Body of pancreas (tissue), 4 donors: ENCODE data around the gene LRR1. TPM values are rescaled to one million over a fixed set of nuclear protein-coding genes. Genes with fewer than 3 reads are reported as not detected.

Source experiments
- ATAC-seq: fragments of 150-250 bp; one replicate; pipeline ENCODE4 v1.9.1; 2016
- DNase-seq, 4 donors: peaks; one replicate each; pipeline ENCODE4 v3.0.0-alpha.2; 2019
- H3K27ac ChIP-seq, 4 donors: fragments of 200-600 bp; sonication (generic); 1 replicate in 3 of 4; 2 replicates in 1 of 4; pipeline versions ENCODE4 v1.5.1 to v1.6.1; 2016 to 2019; ENCODE audit warnings: mild to moderate bottlenecking in 1 of 4, mixed read lengths in 1 of 4, moderate library complexity in 1 of 4
- H3K27me3 ChIP-seq, 2 donors: fragments of 200-600 bp; sonication (generic); one replicate each; pipeline ENCODE4 v1.6.0; 2016; ENCODE audit warnings: mild to moderate bottlenecking in 1 of 2
- H3K36me3 ChIP-seq, 2 donors: fragments of 200-600 bp; sonication (generic); replicated peaks in 1 of 2; 2 replicates each; pipeline ENCODE4 v1.5.1; 2016; ENCODE audit warnings: low read depth in 2 of 2; ENCODE audit not compliant: insufficient read depth in 1 of 2
- H3K4me1 ChIP-seq: fragments of 200-600 bp; sonication (generic); one replicate; pipeline ENCODE4 v1.6.0; 2016
- H3K4me3 ChIP-seq, 2 donors: fragments of 200-600 bp; sonication (generic); 1 replicate in 1 of 2; 2 replicates in 1 of 2; pipeline ENCODE4 v1.5.1; 2016 to 2019
- H3K9me3 ChIP-seq, 3 donors: fragments of 200-600 bp; sonication (generic); 1 replicate in 2 of 3; 2 replicates in 1 of 3; pipeline ENCODE4 v1.5.1; 2016
- CTCF ChIP-seq, 7 experiments: fragments of 450-650 bp in 4 of 7; fragments of 200-600 bp in 3 of 7; sonication (generic) in 3 of 7; IDR thresholded peaks; one replicate each; pipeline ENCODE4 v1.5.1; 2016 to 2019; ENCODE audit warnings: antibody characterized with exemption in 7 of 7
- POLR2A ChIP-seq, 3 donors: fragments of 450-650 bp; IDR thresholded peaks; one replicate each; pipeline ENCODE4 v1.6.1; 2016; ENCODE audit warnings: antibody characterized with exemption in 3 of 3, mild to moderate bottlenecking in 2 of 3
- WGBS, 2 donors: methylation state at CpG; one replicate each; pipeline ENCODE4 v1.1.5; 2017; 5-methylcytosine and 5-hydroxymethylcytosine counted together
- intact Hi-C: fragments of 100-400 bp; cut with DNase I; formaldehyde crosslinking; loops from one replicate; pipeline ENCODE4 v1.15.1; 2023
- total RNA-seq, 2 donors: library from RNA; depleted of rRNA; stranded (reverse); fragments of >200 nt; gene quantifications; one replicate each; pipeline ENCODE4 v1.1.0, GENCODE V29; 2016

LRR1 gene
- total RNA-seq, 2 donors from 2014 or later, result 9.6 to 27.0 TPM

GRCh38 chr14:49637534-49638078 is 38.9 kb downstream of the LRR1 start:
- intact Hi-C loops, result no loop called here
- peaks cover 65% of the 10 kb centered on the region for H3K4me1 ChIP-seq
- no peak for TF ChIP-seq CTCF (IDR thresholded peaks at IDR 0.05)
- no peak for TF ChIP-seq POLR2A (IDR thresholded peaks at IDR 0.05)
- H3K9me3 ChIP-seq, result no peaks in the 10 kb centered on the region
- DNase-seq (no peak), ATAC-seq (no peak)
- H3K27ac ChIP-seq, result no peak overlapping the region
- H3K36me3 ChIP-seq, result peaks cover 0 to 5% of the 10 kb centered on the region in 2 donors
- 81 to 90% methylated on average over 3 of the region's 3 CpGs for WGBS, 2 donors
- H3K27me3 ChIP-seq, result no peaks in the 10 kb centered on the region
- H3K4me3 ChIP-seq, result no peak overlapping the region

- Histone ChIP-seq H3K4me3 (no peak overlapping the region), H3K36me3 (peaks cover 0 to 5% of the 10 kb centered on the region in 2 donors), H3K9me3 (no peaks in the 10 kb centered on the region), H3K27ac (peak overlapping the region; percentile 60 to 85 (median 72)), H3K27me3 (no peaks in the 10 kb centered on the region), H3K4me1 (peaks cover 81% of the 10 kb centered on the region)
- intact Hi-C loops, result loop anchor here (10.0 kb wide), 1 partner anchor 124 kb away; the partner anchor contains the start of gene KLHDC2
- DNase-seq (no peak), ATAC-seq (peak; percentile 12)
- TF ChIP-seq CTCF (IDR thresholded peaks at IDR 0.05) (no peak), POLR2A (IDR thresholded peaks at IDR 0.05) (no peak)
- WGBS, 2 donors, result 63 to 67% methylated on average over 7 of the region's 7 CpGs
Measured at GRCh38 chr14:49640540-49641417, 42.0 kb downstream of the LRR1 start.

GRCh38 chr14:49641697-49642129 is 43.0 kb downstream of the LRR1 start:
- WGBS, 2 donors, result 14 to 20% methylated on average over 5 to 8 of the region's 8 CpGs
- ATAC-seq, result peak; percentile 97

GRCh38 chr14:49642163-49642562 is 43.4 kb downstream of the LRR1 start:
- DNase-seq (no peak), ATAC-seq (no peak)
- H3K27ac ChIP-seq, result peak overlapping the region; percentile 60 to 85 (median 72)
- no peak for TF ChIP-seq CTCF (IDR thresholded peaks at IDR 0.05)
- TF ChIP-seq POLR2A (IDR thresholded peaks at IDR 0.05), result no peak
- intact Hi-C loops, result loop anchor here (10.0 kb wide), 1 partner anchor 123 kb away; the partner anchor contains the start of gene KLHDC2
- no peaks in the 10 kb centered on the region for H3K27me3 ChIP-seq
- H3K4me3 ChIP-seq, result no peak overlapping the region
- H3K4me1 ChIP-seq, result peaks cover 68% of the 10 kb centered on the region
- H3K9me3 ChIP-seq, result no peaks in the 10 kb centered on the region
- H3K36me3 ChIP-seq, result peaks cover 0 to 5% of the 10 kb centered on the region in 2 donors

More at GRCh38 chr14:49641697-49642129, 43.0 kb downstream of the LRR1 start:
- TF ChIP-seq CTCF (IDR thresholded peaks at IDR 0.05) (peak in 1 of 7 experiments; percentile 12), POLR2A (IDR thresholded peaks at IDR 0.05) (peak in 2 of 3 donors; percentile 39 to 40)
- H3K27ac ChIP-seq, result peak overlapping the region; percentile 60 to 85 (median 72)
- H3K4me1 ChIP-seq, result peaks cover 72% of the 10 kb centered on the region
- H3K27me3 ChIP-seq, result no peaks in the 10 kb centered on the region
- no peak overlapping the region for H3K4me3 ChIP-seq
- DNase-seq, result peak; percentile 83 to 92 (median 89)
- no peaks in the 10 kb centered on the region for H3K9me3 ChIP-seq
- H3K36me3 ChIP-seq, result peaks cover 0 to 5% of the 10 kb centered on the region in 2 donors
- intact Hi-C loops, result loop anchor here (10.0 kb wide), 1 partner anchor 123 kb away; the partner anchor contains the start of gene KLHDC2
